ENCODE measurements around the gene ULK1. TPM values are rescaled to one million over a fixed set of nuclear protein-coding genes. Genes with fewer than 3 reads are reported as not detected.

The ULK1 gene
- total RNA-seq, 1 experiment from 2014 or later, result 21.7 TPM

GRCh38 chr12:131862084-131862441 is 32.4 kb upstream of the ULK1 start:
- no peaks in the 10 kb centered on the region for H3K9me3 Mint-ChIP-seq (ENCODE audit: unreplicated experiment)
- no peak for DNase-seq (ENCODE audit: unreplicated experiment)
- H3K4me3 Mint-ChIP-seq (ENCODE audit: unreplicated experiment), result no peak overlapping the region
- POLR2A ChIA-PET, result interaction anchor here (1.1 to 2.0 kb wide), 2 partner anchors 10 to 75 kb away, joined by 3 to 4 read pairs; no protein-coding TSS in a partner anchor
- TF ChIP-seq CTCF (IDR thresholded peaks at IDR 0.05; ENCODE audit: unreplicated experiment), result no peak
- peaks cover 6% of the 10 kb centered on the region for H3K36me3 Mint-ChIP-seq (ENCODE audit: insufficient read depth, unreplicated experiment)
- peaks cover 31% of the 10 kb centered on the region for H3K4me1 Mint-ChIP-seq (ENCODE audit: insufficient read depth, unreplicated experiment)
- H3K27me3 Mint-ChIP-seq (ENCODE audit: insufficient read depth, unreplicated experiment), result peaks cover 12% of the 10 kb centered on the region
- intact Hi-C loops (cut with micrococcal nuclease), result no loop called here
- H3K27ac Mint-ChIP-seq (ENCODE audit: low read depth, unreplicated experiment), result no peak overlapping the region
- CTCF ChIA-PET, result interaction anchor here (0.6 to 1.3 kb wide), 2 partner anchors 25 to 38 kb away, joined by 3 to 4 read pairs; no protein-coding TSS in a partner anchor
- no TSS peak for BruUV-seq (replicated peaks)

DNA sequence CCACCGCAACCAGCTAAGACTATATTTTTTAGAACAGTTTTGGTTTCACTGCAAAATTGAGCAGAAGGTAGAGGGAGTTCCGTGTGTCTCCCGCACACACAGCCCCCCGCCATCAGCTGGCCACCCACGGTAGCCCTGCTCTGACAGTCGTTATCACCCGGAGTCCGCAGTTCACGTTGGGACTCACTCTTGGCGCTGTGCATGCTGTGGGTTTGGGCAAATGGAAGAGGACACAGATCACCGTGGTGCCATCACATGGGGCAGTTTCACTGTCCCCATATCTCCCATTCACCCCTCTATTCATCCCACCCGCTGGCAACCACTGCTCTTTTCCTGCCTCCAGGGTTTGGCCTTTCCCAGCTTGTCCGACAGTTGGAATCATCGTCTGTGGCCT is 31.8 kb upstream of the ULK1 start:
- peaks cover 31% of the 10 kb centered on the region for H3K4me1 Mint-ChIP-seq (ENCODE audit: insufficient read depth, unreplicated experiment)
- peaks cover 8% of the 10 kb centered on the region for H3K27me3 Mint-ChIP-seq (ENCODE audit: insufficient read depth, unreplicated experiment)
- ChIA-PET POLR2A (interaction anchor here (1.0 to 2.0 kb wide), 4 partner anchors 10 to 74 kb away, joined by 3 to 8 read pairs (median 4); no protein-coding TSS in a partner anchor), CTCF (interaction anchor here (0.6 to 1.3 kb wide), 3 partner anchors 26 to 79 kb away, joined by 3 to 4 read pairs (median 3); no protein-coding TSS in a partner anchor)
- intact Hi-C loops (cut with micrococcal nuclease), result no loop called here
- no peaks in the 10 kb centered on the region for H3K9me3 Mint-ChIP-seq (ENCODE audit: unreplicated experiment)
- no peak for TF ChIP-seq CTCF (IDR thresholded peaks at IDR 0.05; ENCODE audit: unreplicated experiment)
- no peak for DNase-seq (ENCODE audit: unreplicated experiment)
- peaks cover 6% of the 10 kb centered on the region for H3K36me3 Mint-ChIP-seq (ENCODE audit: insufficient read depth, unreplicated experiment)
- no peak overlapping the region for H3K27ac Mint-ChIP-seq (ENCODE audit: low read depth, unreplicated experiment)
- BruUV-seq (replicated peaks), result no TSS peak
- H3K4me3 Mint-ChIP-seq (ENCODE audit: unreplicated experiment), result no peak overlapping the region

DNA sequence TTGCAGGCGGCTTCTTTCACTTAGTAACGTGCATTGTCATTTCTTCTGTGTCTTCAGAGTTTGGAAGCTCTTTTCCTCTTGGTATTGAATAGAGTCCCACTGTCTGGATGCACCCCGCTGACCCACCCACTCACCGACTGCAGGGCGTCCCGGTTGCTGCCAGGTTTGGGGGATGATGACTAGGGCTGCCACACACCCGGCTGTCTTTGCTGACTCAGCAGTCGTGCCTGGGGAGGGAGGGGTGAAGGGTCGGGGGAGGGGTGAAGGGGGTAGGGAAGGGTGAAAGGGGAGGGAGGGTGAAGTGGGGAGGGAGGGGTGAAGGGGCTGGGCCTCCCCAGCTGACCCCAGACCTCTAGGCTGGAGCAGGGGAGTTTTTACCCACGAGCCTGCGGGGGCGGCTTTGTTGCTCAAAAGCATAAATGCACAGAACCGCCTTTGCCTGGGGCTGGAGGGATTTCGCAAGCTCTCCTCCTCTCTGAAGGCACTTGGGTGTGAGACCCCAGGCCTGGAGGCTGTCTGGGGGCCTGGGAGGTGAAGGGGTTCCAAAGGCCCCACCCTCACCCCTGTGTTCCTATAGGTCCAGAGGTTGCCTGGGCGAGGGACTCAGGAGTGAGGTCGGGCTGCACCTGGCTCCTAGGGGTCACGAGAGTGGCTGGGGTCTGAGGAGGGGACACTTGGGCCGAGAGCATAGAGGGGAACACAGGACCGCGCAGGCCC is 31.3 kb upstream of the ULK1 start:
- Mint-ChIP-seq H3K27me3 (ENCODE audit: insufficient read depth, unreplicated experiment) (peaks cover 3% of the 10 kb centered on the region), H3K4me3 (ENCODE audit: unreplicated experiment) (no peak overlapping the region), H3K36me3 (ENCODE audit: insufficient read depth, unreplicated experiment) (peaks cover 6% of the 10 kb centered on the region), H3K4me1 (ENCODE audit: insufficient read depth, unreplicated experiment) (peaks cover 31% of the 10 kb centered on the region), H3K27ac (ENCODE audit: low read depth, unreplicated experiment) (no peak overlapping the region), H3K9me3 (ENCODE audit: unreplicated experiment) (no peaks in the 10 kb centered on the region)
- POLR2A ChIA-PET, result interaction anchor here (1.0 to 2.1 kb wide), 5 partner anchors 9 to 73 kb away, joined by 3 to 11 read pairs (median 4); no protein-coding TSS in a partner anchor
- CTCF ChIA-PET, result interaction anchor here (0.7 kb wide), 2 partner anchors 79 to 759 kb away, joined by 3 read pairs; no protein-coding TSS in a partner anchor
- intact Hi-C loops (cut with micrococcal nuclease), result no loop called here
- TF ChIP-seq CTCF (IDR thresholded peaks at IDR 0.05; ENCODE audit: unreplicated experiment), result no peak
- no TSS peak for BruUV-seq (replicated peaks)
- DNase-seq (ENCODE audit: unreplicated experiment), result peak; percentile 55

- Mint-ChIP-seq H3K27ac (ENCODE audit: low read depth, unreplicated experiment) (no peak overlapping the region), H3K4me1 (ENCODE audit: insufficient read depth, unreplicated experiment) (peaks cover 31% of the 10 kb centered on the region), H3K36me3 (ENCODE audit: insufficient read depth, unreplicated experiment) (peaks cover 6% of the 10 kb centered on the region), H3K9me3 (ENCODE audit: unreplicated experiment) (no peaks in the 10 kb centered on the region), H3K27me3 (ENCODE audit: insufficient read depth, unreplicated experiment) (no peaks in the 10 kb centered on the region), H3K4me3 (ENCODE audit: unreplicated experiment) (no peak overlapping the region)
- CTCF ChIA-PET, result interaction anchor here (0.7 kb wide), 1 partner anchor 759 kb away, joined by 3 read pairs; no protein-coding TSS in a partner anchor
- no peak for TF ChIP-seq CTCF (IDR thresholded peaks at IDR 0.05; ENCODE audit: unreplicated experiment)
- intact Hi-C loops (cut with micrococcal nuclease), result no loop called here
- POLR2A ChIA-PET, result interaction anchor here (0.7 to 2.1 kb wide), 4 partner anchors 19 to 76 kb away, joined by 3 to 11 read pairs (median 6); no protein-coding TSS in a partner anchor
- BruUV-seq (replicated peaks), result no TSS peak
- peak; percentile 53 for DNase-seq (ENCODE audit: unreplicated experiment)
These were observed 30.6 kb upstream of the ULK1 start for GRCh38 chr12:131863711-131864396.

Data from MCF 10A (cell line).